ENCODE data around the gene GUCA2B.

Gene GUCA2B

GRCh38 chr1:42183957-42184268 lies 30.7 kb downstream of the GUCA2B start:
- DNase-seq (ENCODE audit: extremely low read depth in 1 of 2, low read depth in 1 of 2): no peak

- no peak for DNase-seq (ENCODE audit: extremely low read depth in 1 of 2, low read depth in 1 of 2)
Measured at GRCh38 chr1:42184616-42185015, 31.4 kb downstream of the GUCA2B start.

GRCh38 chr1:42186152-42186551 lies 32.9 kb downstream of the GUCA2B start:
- DNase-seq (ENCODE audit: extremely low read depth in 1 of 2, low read depth in 1 of 2): no peak

- no peak for DNase-seq (ENCODE audit: extremely low read depth in 1 of 2, low read depth in 1 of 2)
Measured at GRCh38 chr1:42189931-42190853, 37.0 kb downstream of the GUCA2B start.

GRCh38 chr1:42191319-42191718 lies 38.1 kb downstream of the GUCA2B start:
- DNase-seq (ENCODE audit: extremely low read depth in 1 of 2, low read depth in 1 of 2): no peak

- DNase-seq (ENCODE audit: extremely low read depth in 1 of 2, low read depth in 1 of 2): no peak
Measured at GRCh38 chr1:42192106-42192505, 38.9 kb downstream of the GUCA2B start.

- no peak for DNase-seq (ENCODE audit: extremely low read depth in 1 of 2, low read depth in 1 of 2)
Measured at GRCh38 chr1:42195841-42196240, 42.6 kb downstream of the GUCA2B start.

GRCh38 chr1:42198251-42198650 lies 45.0 kb downstream of the GUCA2B start:
- no peak for DNase-seq (ENCODE audit: extremely low read depth in 1 of 2, low read depth in 1 of 2)

- DNase-seq (ENCODE audit: extremely low read depth in 1 of 2, low read depth in 1 of 2): no peak
Measured at GRCh38 chr1:42201986-42202385, 48.8 kb downstream of the GUCA2B start.

Measured in stimulated activated CD8-positive, alpha-beta memory T cell treated with anti-CD3 and anti-CD28 coated beads, Interleukin-7, amount 100 ng/mL, for 48 hours (primary cell).